Neural cell (in vitro differentiated cells): Measurements from ENCODE around the gene IFT43.

ENCODE experiments used
- CTCF ChIP-seq: fragments of 450-650 bp; IDR thresholded peaks from 2 replicates; pipeline ENCODE4 v1.5.1; 2014; ENCODE audit warnings: antibody characterized with exemption, mild to moderate bottlenecking, moderate library complexity; ENCODE audit not compliant: poor library complexity, severe bottlenecking
- EP300 ChIP-seq: fragments of 450-650 bp; conservative IDR thresholded peaks from 2 replicates; pipeline ENCODE4 v1.6.1; 2014; ENCODE audit warnings: antibody characterized with exemption, mild to moderate bottlenecking, moderate library complexity; ENCODE audit not compliant: poor library complexity, severe bottlenecking
- EZH2 ChIP-seq: fragments of 200-600, 300-800 bp; shearing (Covaris generic), sonication (generic); IDR thresholded peaks from 2 replicates; pipeline ENCODE4 v1.6.1; 2014; ENCODE audit warnings: antibody characterized with exemption, low read length, borderline replicate concordance, mild to moderate bottlenecking; ENCODE audit not compliant: insufficient read depth, poor library complexity, severe bottlenecking
- REST ChIP-seq: IDR thresholded peaks from 2 replicates; pipeline ENCODE4 v1.6.1; 2012; ENCODE audit warnings: borderline replicate concordance

GRCh38 chr14:76012354-76012753, 26.8 kb downstream of the IFT43 start:
- no peak for TF ChIP-seq CTCF
- TF ChIP-seq EP300: no peak
- TF ChIP-seq EZH2: no peak
- TF ChIP-seq REST: no peak
